ENCODE measurements around the gene PSG2. TPM values are rescaled to one million over a fixed set of nuclear protein-coding genes. Genes with fewer than 3 reads are reported as not detected.
"Not testable (repeated sequence)": the region's sequence is repeated elsewhere in the genome, so short reads cannot be mapped to it uniquely, and the experiment has no call there.

PSG2 gene
- 0.36 TPM for polyA plus RNA-seq (2013, experiment 1 of 2; ENCODE audit: insufficient read length)
- not detected for polyA plus RNA-seq (2013, experiment 2 of 2; ENCODE audit: insufficient read length)

DNA sequence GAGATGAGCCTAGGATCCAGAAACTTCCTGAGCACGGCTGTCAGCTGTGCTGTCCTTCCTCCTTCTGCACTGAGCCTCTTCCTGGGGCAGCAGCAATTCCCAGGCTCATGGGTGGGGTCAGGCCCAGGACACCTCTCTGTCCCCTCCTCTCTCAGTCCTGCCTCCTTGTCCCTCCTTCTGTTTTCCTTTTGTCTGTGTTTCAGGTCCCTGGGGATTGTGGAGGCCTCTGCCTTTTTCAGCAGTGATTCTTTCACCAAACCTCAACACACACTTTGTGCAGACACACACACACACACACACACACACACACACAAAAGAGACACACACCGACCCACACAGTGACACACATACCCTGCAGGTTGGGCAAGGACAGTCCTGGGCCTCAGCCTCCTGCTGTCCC lies at the start of gene PSG2:
Gene PSG2, minus strand, starts transcription at position 101 of the 400 bp plus-strand sequence. CDS start 132 bp downstream, outside the sequence.
- peak; percentile 15 for DNase-seq

GRCh38 chr19:43131281-43131842 lies 48.9 kb upstream of the PSG2 start:
- not testable (repeated sequence) for DNase-seq

GRCh38 chr19:43129197-43129596 lies 46.7 kb upstream of the PSG2 start:
- DNase-seq: not testable (repeated sequence)

GRCh38 chr19:43127336-43127735 lies 44.8 kb upstream of the PSG2 start:
- DNase-seq: peak; percentile 96

DNA sequence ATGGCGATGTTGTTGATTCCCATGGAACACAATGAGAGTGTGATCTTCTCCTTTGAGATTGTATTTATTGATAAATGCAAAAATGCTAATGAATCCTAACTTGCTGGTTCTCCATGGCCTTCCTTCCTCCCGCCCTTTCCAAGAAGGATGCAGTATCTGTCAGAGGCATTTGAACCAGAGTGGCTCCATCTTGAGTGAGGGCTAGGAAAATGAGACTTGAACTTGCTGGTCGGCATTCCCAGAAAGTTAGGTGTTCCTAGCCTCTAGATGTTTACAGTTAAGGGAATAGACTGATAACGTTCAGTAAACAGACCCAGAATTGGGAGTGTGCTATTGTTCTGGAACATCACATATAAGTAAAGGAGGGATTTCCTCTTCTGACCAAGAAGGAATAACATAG lies 44.2 kb upstream of the PSG2 start:
- DNase-seq: no peak

- DNase-seq: no peak
Measured at GRCh38 chr19:43124360-43124759, 41.9 kb upstream of the PSG2 start.

- peak; percentile 86 for DNase-seq
Measured at GRCh38 chr19:43120433-43121026, 38.0 kb upstream of the PSG2 start.

DNA sequence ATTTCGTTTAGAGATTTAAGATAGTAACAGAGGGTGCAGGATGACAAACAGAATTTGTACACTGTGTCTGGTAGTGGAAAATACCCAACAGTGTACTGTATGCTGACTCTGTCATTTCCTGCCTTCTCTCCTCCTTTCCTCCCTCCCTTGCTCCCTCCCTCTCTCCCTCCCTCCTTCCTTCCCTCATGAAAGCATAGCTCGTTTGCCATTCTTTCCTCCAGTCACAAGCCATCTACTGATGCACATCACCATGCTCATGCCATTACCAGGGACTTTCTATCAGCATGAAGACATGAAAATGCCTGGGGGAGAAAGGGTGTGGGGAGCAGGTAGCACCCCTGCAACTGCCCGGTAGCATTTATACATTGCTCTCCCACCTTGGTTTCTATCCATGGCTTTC lies 37.0 kb upstream of the PSG2 start:
- DNase-seq: peak; percentile 22

DNA sequence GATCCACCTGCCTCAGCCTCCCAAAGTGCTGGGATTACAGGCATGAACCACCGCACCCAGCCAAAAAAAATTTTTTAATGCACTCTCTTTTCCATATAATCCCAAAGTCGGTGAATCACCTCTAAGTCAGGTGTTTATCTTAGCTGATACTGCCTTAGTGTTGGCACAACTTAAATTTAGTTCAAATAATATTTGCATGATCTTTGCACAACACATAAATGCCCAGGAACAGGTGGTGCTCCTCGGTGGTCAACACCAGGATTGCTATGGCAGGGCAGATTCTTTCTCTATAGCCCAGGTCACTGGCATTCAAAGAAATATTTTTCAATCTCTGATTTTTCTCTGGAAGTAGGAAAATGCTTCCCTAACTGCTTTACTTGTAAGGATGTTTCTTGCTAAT lies 33.9 kb upstream of the PSG2 start:
- DNase-seq: not testable (repeated sequence)

GRCh38 chr19:43115548-43115947 lies 33.0 kb upstream of the PSG2 start:
- DNase-seq: not testable (repeated sequence)

- DNase-seq: not testable (repeated sequence)
Measured at GRCh38 chr19:43115064-43115463, 32.6 kb upstream of the PSG2 start.

DNA sequence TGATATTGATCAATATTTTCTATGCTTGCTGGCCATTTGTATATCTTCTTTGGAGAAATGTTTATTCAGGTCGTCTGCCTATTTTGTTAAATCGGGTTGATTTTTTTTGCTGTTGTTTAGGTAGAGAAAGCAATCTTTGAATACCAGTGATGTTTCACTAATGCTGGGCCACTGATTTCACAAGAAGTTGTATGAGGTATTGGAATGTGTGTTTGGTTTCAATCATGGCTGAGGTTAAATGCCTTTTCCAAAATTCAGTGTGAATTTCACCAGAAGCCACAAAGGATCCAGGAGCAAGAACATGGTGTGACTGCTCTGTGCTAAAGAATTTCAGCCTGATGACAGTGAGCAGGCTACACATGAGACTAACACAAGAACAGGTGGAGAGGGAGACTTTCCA lies 32.1 kb upstream of the PSG2 start:
- not testable (repeated sequence) for DNase-seq

GRCh38 chr19:43107401-43107800 lies 24.9 kb upstream of the PSG2 start:
- not testable (repeated sequence) for DNase-seq

- DNase-seq: no peak
Measured at GRCh38 chr19:43105496-43105895, 23.0 kb upstream of the PSG2 start.

DNA sequence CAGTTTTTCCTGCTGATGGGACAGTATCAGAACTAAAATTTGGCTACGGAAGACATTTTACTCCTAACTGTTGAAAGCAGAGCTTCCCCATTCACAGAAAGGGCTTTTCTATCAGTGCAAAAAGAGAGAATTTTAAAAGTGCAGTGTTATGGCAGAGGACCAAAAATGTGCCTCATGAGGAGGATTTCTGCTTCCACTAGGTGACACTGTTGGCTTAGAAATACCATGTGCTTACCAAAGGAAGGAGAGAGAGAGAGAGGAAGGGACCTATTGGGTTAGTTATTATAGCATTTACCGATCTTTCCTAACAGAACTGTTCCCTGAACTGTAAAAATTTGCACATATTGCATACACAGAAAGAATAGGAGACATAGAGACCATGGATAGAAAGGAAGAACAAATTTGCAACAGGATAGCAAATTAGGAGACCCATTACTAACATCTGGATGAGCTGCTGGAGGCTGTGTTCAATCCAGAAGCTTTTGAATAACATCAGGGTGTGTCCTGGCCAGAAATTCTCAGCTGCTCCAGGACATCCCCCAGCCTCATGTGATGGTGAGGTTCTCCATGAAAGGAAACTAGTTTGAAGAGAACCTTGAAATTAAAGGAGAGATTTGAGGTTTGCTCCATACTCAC lies 21.8 kb upstream of the PSG2 start:
- peak; percentile 69 for DNase-seq

- DNase-seq: no peak
Measured at GRCh38 chr19:43101950-43102349, 19.4 kb upstream of the PSG2 start.

GRCh38 chr19:43098416-43098815 lies 15.9 kb upstream of the PSG2 start:
- not testable (repeated sequence) for DNase-seq

DNA sequence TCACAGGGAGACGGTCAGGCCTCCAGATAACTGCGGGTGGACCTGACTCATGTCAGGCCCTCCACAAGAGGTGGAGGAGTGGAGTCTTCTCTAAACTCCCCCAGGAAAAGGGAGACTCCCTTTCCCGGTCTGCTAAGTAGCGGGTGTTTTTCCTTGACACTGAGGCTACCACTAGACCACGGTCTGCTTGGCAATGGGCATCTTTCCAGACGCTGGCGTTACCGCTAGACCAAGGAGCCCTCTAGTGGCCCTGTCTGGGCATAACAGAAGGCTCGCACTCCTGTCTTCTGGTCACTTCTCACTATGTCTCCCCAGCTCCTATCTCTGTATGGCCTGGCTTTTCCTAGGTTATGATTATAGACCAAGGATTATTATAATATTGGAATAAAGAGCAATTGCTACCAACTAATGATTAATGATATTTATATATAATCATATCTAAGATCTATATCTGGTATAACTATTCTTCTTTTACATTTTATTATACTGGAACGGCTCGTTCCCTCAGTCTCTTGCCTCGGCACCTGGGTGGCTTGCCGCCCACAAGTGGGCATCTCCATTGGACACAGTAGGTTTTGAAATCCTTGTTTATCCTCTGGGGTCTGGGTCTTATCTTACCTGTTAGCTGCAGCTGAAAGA lies 5.3 kb upstream of the PSG2 start:
- DNase-seq: peak; percentile 63

GRCh38 chr19:43085796-43086530 lies 3.5 kb upstream of the PSG2 start:
- DNase-seq: peak; percentile 32

DNA sequence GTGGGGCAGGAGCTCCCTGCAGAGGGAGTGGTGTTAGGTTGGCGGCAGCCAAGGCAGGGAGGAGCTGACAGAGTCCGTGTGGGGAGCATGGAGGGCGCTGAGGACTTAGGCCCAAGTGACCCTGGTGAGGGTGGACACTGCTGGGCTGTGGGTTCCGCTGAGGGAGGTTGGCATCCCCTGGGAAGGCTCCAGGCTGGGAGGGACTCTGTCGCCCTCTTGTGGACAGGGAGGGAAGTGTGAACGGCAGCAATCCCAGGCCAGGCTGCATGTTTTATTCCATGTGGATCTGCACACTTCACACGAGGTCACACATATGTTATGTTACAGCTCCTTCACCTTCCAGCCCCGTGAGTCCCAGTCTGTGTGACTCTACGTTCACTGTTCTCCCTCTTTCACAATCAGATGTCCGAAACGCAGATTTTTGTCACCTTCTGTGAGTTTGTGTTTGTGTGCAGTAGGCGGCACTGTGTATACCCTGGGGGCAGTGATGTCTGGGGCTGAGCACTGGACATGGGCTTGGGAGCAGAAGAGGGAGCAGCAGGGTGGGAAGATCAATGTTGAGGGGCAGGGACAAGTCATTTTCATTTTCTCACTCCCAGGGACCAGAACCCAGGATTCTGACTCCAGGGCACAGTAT lies 1.8 kb upstream of the PSG2 start:
- DNase-seq: peak; percentile 6

DNA sequence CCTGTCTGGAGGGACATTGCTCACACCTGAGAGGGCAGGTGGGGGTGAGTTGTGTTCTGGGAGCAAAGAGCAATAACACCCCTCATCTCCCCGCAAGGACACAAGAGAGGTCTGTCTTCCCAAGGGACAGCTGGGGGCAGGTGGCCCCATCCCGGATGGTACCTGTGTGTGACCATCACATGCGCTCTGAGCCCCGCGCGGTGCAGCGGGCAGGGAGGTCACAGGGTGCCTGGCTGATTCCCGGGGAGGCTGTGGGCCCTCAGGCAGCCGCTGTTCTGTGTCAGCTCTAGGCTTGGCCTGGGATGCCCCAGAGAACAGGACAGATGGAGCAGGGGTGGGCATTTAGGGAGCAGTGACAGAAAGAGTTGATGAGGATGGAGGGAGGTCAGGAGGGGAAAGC lies 1.2 kb upstream of the PSG2 start:
- not testable (repeated sequence) for DNase-seq

- DNase-seq: peak; percentile 80
Measured at GRCh38 chr19:43078311-43078710, 4.2 kb downstream of the PSG2 start.

All from fibroblast of skin of back (primary cell).